Inflammatory macrophage (primary cell): Measurements from ENCODE around the gene ABCA9.
"Not testable (repeated sequence)": the region's sequence is repeated elsewhere in the genome, so short reads cannot be mapped to it uniquely, and the experiment has no call there.

Source experiments
- DNase-seq, 2 donors: peaks; one replicate each; pipeline ENCODE4 v3.0.0-alpha.2; 2020 to 2022

Gene ABCA9

DNA sequence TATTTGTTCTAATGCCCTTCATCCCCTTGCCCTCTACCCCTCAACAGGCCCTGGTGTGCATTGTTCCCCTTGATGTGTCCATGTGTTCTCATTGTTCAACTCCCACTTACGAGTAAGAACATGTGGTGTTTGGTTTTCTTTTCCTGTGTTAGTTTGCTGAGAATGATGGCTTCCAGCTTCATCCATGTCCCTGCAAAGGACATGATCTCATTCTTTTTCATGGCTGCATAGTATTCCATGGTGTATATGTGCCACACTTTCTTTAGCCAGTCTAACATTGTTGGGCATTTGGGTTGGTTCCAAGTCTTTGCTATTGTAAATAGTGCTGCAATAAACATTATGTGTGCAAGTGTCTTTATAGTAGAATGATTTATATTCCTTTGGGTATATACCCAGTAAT is 112.9 kb downstream of the ABCA9 start:
- not testable (repeated sequence) for DNase-seq

DNA sequence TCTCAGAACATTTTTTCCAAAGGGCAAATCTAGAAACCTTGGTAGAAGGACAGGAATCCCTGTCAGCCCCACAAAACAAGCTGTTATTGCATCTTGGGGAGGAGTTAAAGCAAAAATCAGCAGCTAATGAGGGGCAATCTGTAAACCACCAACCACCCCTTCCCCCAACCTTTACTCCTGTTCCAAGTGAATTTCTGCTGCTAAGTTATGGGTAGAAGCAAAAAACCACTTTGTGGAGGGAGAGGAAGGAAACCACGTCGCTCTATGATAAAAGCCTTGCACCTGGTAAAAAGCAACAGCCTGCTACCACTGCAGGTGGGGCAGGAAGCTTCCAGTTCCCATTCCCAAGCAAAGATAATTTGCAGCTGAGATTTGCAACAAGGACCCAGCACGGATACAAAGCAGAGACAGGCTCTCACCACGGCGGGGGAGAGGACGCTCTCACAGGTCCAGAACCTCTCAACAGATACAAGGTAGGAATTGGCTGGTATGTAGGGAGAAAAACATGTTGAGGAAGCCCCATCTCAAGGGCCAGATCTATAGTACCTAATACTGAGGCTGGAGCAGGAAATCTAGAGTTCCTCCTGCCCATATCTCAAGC is 116.2 kb downstream of the ABCA9 start:
- no peak for DNase-seq

DNA sequence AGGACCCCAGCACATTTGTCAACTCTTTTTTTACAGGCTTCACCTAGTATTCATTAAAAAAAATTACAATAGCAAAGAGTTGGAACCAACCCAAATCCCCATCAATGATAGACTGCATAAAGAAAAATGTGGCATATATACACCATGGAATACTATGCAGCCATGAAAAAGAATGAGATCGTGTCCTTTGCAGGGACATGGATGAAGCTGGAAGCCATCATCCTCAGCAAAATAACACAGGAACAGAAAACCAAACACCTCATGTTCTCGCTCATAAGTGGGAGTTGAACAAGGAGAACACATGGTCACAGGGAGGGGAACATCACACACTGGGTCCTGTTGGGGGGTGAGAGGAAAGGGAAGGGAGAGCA is 116.9 kb downstream of the ABCA9 start:
- not testable (repeated sequence) for DNase-seq

- DNase-seq: no peak
These were observed 117.5 kb downstream of the ABCA9 start for GRCh38 chr17:68943123-68943811.

GRCh38 chr17:68942389-68942788 is 118.3 kb downstream of the ABCA9 start:
- no peak for DNase-seq

- peak in 1 of 2 donors; percentile 65 for DNase-seq
These were observed 119.0 kb downstream of the ABCA9 start for GRCh38 chr17:68941761-68942160.

DNA sequence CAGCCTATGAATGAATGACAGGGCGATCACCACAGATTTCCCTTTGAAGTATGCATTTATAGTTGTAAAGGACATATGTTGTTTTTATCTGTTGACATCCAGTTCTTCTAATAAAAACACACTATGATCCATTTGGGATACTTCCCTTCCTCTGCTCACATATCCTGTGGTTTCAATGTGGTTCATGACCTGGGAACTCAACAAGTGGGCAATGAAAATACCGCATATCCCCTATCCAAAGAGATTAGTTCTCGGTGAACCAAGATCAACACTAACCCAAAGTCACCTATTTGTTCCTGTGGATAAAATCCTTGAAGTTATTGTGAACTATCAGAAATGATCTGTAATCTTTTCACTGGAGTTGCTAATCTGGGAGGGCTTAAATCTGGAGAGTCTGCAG is 121.5 kb downstream of the ABCA9 start:
- DNase-seq: no peak

DNA sequence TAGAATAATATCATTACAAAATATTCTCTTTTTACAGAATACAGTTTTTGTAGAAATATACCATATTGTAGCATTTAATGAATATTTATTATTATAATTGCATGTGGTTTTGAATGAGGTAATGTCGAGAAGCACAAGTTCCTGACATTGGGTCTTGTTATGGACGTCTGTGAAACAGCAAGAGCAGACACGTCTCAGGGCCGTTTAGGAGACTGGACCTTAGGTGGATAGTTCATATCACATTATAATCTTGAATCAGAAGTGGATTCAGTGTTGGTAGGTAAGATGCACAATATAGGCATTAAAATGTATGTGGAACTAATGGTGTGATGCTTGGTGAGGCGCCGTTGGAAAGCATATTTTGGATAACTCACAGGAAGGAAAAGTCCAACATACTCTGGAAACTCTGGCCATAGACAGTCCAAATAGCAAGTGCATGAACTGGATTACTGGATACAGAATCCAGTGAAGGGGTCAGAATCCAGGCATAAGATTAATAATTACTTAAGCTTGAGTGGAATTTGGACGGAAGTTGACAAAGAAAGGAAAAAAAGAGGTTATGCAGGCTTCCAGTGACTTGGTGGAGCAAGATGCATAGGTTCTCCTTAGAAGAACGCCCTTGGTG is 122.7 kb downstream of the ABCA9 start:
- DNase-seq: no peak

GRCh38 chr17:68927516-68927915 is 133.2 kb downstream of the ABCA9 start:
- no peak for DNase-seq

- peak in 1 of 2 donors; percentile 73 for DNase-seq
These were observed 135.7 kb downstream of the ABCA9 start for GRCh38 chr17:68924793-68925720.
